ENCODE data around the gene DOLPP1. TPM values are rescaled to one million over a fixed set of nuclear protein-coding genes. Genes with fewer than 3 reads are reported as not detected.
"Not testable (repeated sequence)": the region's sequence is repeated elsewhere in the genome, so short reads cannot be mapped to it uniquely, and the experiment has no call there.

Gene DOLPP1
- total RNA-seq, 1 donor, result 10.5 TPM

- Histone ChIP-seq H3K79me2 (ENCODE audit: insufficient read depth, low read length) (peaks cover 75% of the 10 kb centered on the region), H3K4me1 (ENCODE audit: insufficient read depth, low read length) (peaks cover 14% of the 10 kb centered on the region), H3K27ac (ENCODE audit: low read depth, low read length) (no peak overlapping the region), H3K36me3 (ENCODE audit: insufficient read depth, low read length) (no peaks in the 10 kb centered on the region), H4K20me1 (ENCODE audit: insufficient read depth, low read length) (peaks cover 13% of the 10 kb centered on the region), H3K9me3 (ENCODE audit: low read depth, low read length) (no peaks in the 10 kb centered on the region), H3K4me3 (ENCODE audit: insufficient read depth, low read length) (no peak overlapping the region), H3K27me3 (ENCODE audit: insufficient read depth, low read length) (no peaks in the 10 kb centered on the region), H2AFZ (ENCODE audit: low read length) (no peak overlapping the region), H3K4me2 (ENCODE audit: insufficient read depth, low read length) (no peak overlapping the region)
- TF ChIP-seq, protein P1, sequence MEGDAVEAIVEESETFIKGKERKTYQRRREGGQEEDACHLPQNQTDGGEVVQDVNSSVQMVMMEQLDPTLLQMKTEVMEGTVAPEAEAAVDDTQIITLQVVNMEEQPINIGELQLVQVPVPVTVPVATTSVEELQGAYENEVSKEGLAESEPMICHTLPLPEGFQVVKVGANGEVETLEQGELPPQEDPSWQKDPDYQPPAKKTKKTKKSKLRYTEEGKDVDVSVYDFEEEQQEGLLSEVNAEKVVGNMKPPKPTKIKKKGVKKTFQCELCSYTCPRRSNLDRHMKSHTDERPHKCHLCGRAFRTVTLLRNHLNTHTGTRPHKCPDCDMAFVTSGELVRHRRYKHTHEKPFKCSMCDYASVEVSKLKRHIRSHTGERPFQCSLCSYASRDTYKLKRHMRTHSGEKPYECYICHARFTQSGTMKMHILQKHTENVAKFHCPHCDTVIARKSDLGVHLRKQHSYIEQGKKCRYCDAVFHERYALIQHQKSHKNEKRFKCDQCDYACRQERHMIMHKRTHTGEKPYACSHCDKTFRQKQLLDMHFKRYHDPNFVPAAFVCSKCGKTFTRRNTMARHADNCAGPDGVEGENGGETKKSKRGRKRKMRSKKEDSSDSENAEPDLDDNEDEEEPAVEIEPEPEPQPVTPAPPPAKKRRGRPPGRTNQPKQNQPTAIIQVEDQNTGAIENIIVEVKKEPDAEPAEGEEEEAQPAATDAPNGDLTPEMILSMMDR (IDR thresholded peaks at IDR 0.05; ENCODE audit: extremely low read depth, low read depth, low read length), result no peak
- no peak for DNase-seq (ENCODE audit: insufficient read length, low spot score, missing footprints)
Measured at GRCh38 chr9:129113645-129114304, 32.9 kb downstream of the DOLPP1 start.

- Histone ChIP-seq H3K4me2 (ENCODE audit: insufficient read depth, low read length) (no peak overlapping the region), H3K4me3 (ENCODE audit: insufficient read depth, low read length) (no peak overlapping the region), H2AFZ (ENCODE audit: low read length) (no peak overlapping the region), H3K4me1 (ENCODE audit: insufficient read depth, low read length) (peaks cover 11% of the 10 kb centered on the region), H3K27ac (ENCODE audit: low read depth, low read length) (no peak overlapping the region), H3K27me3 (ENCODE audit: insufficient read depth, low read length) (no peaks in the 10 kb centered on the region), H3K79me2 (ENCODE audit: insufficient read depth, low read length) (peaks cover 57% of the 10 kb centered on the region), H3K36me3 (ENCODE audit: insufficient read depth, low read length) (peaks cover 19% of the 10 kb centered on the region), H3K9me3 (ENCODE audit: low read depth, low read length) (no peaks in the 10 kb centered on the region), H4K20me1 (ENCODE audit: insufficient read depth, low read length) (peaks cover 31% of the 10 kb centered on the region)
- no peak for DNase-seq (ENCODE audit: insufficient read length, low spot score, missing footprints)
- TF ChIP-seq, protein P1 (IDR thresholded peaks at IDR 0.05; ENCODE audit: extremely low read depth, low read depth, low read length), result no peak
Measured at GRCh38 chr9:129118799-129119198, 37.9 kb downstream of the DOLPP1 start.

DNA sequence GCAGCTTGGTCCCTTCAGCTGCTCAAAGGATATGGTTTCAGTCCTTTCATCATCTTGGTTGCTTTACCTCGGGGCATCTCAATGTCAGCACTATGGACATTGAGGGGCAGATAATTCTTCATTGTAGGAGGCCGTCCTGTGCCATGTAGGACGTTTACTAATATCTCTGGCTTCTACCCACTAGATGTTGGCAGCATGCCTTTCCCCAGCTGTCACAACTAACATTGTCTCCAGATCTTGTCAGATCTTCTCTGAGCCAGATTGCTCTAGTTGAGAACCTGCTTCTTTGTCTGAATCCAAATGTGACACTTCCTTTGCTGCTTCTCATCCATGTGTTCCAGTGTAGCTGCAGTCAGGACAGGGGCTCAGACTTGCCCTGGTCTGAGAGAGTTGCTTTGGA lies 40.6 kb downstream of the DOLPP1 start:
- H3K36me3 ChIP-seq (ENCODE audit: insufficient read depth, low read length), result peaks cover 27% of the 10 kb centered on the region
- no peak overlapping the region for H3K4me2 ChIP-seq (ENCODE audit: insufficient read depth, low read length)
- H3K27me3 ChIP-seq (ENCODE audit: insufficient read depth, low read length), result no peaks in the 10 kb centered on the region
- no peak overlapping the region for H3K4me3 ChIP-seq (ENCODE audit: insufficient read depth, low read length)
- peaks cover 27% of the 10 kb centered on the region for H3K4me1 ChIP-seq (ENCODE audit: insufficient read depth, low read length)
- H3K79me2 ChIP-seq (ENCODE audit: insufficient read depth, low read length), result peaks cover 38% of the 10 kb centered on the region
- H3K9me3 ChIP-seq (ENCODE audit: low read depth, low read length), result no peaks in the 10 kb centered on the region
- H2AFZ ChIP-seq (ENCODE audit: low read length), result no peak overlapping the region
- DNase-seq (ENCODE audit: insufficient read length, low spot score, missing footprints), result peak; percentile 62
- TF ChIP-seq, protein P1 (IDR thresholded peaks at IDR 0.05; ENCODE audit: extremely low read depth, low read depth, low read length), result no peak
- H4K20me1 ChIP-seq (ENCODE audit: insufficient read depth, low read length), result peaks cover 31% of the 10 kb centered on the region
- no peak overlapping the region for H3K27ac ChIP-seq (ENCODE audit: low read depth, low read length)

GRCh38 chr9:129122133-129122532 lies 41.2 kb downstream of the DOLPP1 start:
- H3K4me1 ChIP-seq (ENCODE audit: insufficient read depth, low read length), result peaks cover 33% of the 10 kb centered on the region
- H2AFZ ChIP-seq (ENCODE audit: low read length), result no peak overlapping the region
- H3K36me3 ChIP-seq (ENCODE audit: insufficient read depth, low read length), result peaks cover 31% of the 10 kb centered on the region
- no peak overlapping the region for H3K4me2 ChIP-seq (ENCODE audit: insufficient read depth, low read length)
- no peak for DNase-seq (ENCODE audit: insufficient read length, low spot score, missing footprints)
- peaks cover 36% of the 10 kb centered on the region for H3K79me2 ChIP-seq (ENCODE audit: insufficient read depth, low read length)
- H3K9me3 ChIP-seq (ENCODE audit: low read depth, low read length), result no peaks in the 10 kb centered on the region
- TF ChIP-seq, protein P1 (IDR thresholded peaks at IDR 0.05; ENCODE audit: extremely low read depth, low read depth, low read length), result no peak
- no peaks in the 10 kb centered on the region for H3K27me3 ChIP-seq (ENCODE audit: insufficient read depth, low read length)
- H3K4me3 ChIP-seq (ENCODE audit: insufficient read depth, low read length), result no peak overlapping the region
- H3K27ac ChIP-seq (ENCODE audit: low read depth, low read length), result no peak overlapping the region
- peaks cover 27% of the 10 kb centered on the region for H4K20me1 ChIP-seq (ENCODE audit: insufficient read depth, low read length)

DNA sequence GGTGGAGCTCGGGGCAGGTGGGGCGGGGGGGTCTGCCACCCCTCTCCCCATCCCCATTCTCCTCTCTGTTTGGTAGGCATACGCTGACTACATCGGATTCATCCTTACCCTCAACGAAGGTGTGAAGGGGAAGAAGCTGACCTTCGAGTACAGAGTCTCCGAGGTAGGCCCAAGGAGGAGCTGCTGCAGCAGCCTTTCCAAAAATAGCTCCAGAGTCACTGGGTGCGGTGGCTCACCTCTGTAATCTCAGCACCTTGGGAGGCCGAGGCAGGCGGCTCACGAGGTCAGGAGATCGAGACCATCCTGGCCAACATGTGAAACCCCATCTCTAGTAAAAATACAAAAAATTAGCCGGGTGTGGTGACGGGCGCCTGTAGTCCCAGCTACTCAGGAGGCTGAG lies 42.1 kb downstream of the DOLPP1 start:
- not testable (repeated sequence) for H3K4me2 ChIP-seq (ENCODE audit: insufficient read depth, low read length); H3K4me3 ChIP-seq (ENCODE audit: insufficient read depth, low read length); DNase-seq (ENCODE audit: insufficient read length, low spot score, missing footprints); H3K9me3 ChIP-seq (ENCODE audit: low read depth, low read length); H3K27ac ChIP-seq (ENCODE audit: low read depth, low read length); H2AFZ ChIP-seq (ENCODE audit: low read length); H3K27me3 ChIP-seq (ENCODE audit: insufficient read depth, low read length)
- Histone ChIP-seq H3K79me2 (ENCODE audit: insufficient read depth, low read length) (peaks cover 29% of the 10 kb centered on the region), H3K36me3 (ENCODE audit: insufficient read depth, low read length) (peaks cover 37% of the 10 kb centered on the region), H3K4me1 (ENCODE audit: insufficient read depth, low read length) (peaks cover 34% of the 10 kb centered on the region), H4K20me1 (ENCODE audit: insufficient read depth, low read length) (peaks cover 27% of the 10 kb centered on the region)

Data from osteoblast (primary cell).